GM19463 (cell line): ENCODE data around the gene SDCCAG8.

Source experiments
- ATAC-seq: cut with Tn5 transposase; IDR thresholded peaks from one replicate; pipeline ENCODE4 v1.9.1; 2021; ENCODE audit warnings: mild to moderate bottlenecking, moderate library complexity; ENCODE audit not compliant: unreplicated experiment

The SDCCAG8 gene

GRCh38 chr1:243497939-243498681, 242.3 kb downstream of the SDCCAG8 start:
- no peak for ATAC-seq

DNA sequence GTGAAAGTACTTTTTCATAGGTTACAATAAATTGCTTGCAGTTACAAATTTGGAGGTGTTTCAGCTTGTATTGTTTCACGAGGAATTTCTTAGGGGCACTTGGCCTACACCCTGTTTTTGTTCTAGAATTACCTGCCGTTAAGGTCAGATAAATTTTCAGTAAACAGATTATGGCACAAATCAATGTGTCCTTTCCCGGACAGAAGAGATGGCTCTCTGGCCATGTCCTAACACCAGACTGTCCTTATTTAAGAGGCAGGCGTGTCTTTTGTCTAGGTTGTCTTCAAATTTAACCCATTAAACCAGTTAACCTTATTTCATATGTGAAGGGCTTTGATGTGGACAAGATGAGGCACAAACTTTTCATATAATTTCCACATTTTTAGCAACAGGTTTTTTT, 243.4 kb downstream of the SDCCAG8 start:
- no peak for ATAC-seq

GRCh38 chr1:243499711-243500110, 243.9 kb downstream of the SDCCAG8 start:
- ATAC-seq = no peak

DNA sequence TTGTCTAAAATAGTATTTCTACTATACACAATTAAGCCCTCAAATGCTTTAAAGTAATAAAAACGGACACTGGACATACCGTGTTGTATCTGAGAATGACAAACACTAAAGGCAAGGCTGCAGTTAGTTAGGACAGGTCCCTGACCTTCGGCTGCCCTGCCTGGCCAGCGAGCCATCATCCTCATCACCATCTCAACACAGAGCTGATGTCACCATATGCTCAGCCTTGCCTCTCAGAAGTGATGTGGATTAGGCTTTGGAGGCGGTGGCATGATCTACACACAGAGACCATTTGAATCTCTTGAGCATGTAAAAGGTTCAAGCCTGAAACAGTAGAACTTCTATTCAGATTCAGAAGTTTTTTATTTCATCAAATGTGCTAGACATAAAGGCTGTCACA, 244.7 kb downstream of the SDCCAG8 start:
- ATAC-seq = no peak

DNA sequence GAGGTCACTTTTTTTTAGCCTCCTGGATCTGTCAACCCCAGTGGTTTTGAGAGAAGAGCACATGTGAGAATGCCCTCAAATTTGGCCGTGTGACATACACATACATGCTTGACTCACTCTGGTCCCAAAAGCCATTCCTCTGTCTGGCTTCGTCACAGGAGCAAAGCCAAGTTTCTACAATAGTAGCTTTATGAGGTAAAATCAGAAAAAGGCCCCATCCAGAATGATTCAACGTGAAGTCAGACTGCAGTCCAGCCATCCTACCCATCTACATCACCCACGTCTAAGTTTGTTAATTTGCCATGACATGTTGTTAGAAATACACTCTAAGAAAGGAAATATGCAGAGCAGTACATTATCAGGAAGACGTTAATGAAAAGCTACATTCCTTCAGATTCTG, 245.2 kb downstream of the SDCCAG8 start:
- ATAC-seq = no peak

DNA sequence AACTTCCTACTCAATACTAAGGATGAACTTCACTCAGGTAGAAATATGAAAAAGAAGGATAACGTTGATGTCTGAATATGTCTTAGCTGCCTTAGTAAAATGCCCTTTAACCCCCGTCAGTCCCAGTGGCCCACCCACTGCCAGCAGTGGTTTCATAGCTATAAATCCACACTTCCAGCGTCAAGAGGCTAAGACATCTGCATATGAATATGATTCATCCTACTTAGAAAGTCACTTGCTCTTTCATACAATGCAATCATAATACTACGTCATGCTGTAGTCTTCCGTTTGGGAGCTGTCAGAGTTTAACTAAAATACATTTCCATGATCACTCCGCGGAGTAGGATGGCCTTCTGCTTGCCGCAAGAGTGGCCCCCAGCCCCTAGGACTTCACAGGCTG, 247.3 kb downstream of the SDCCAG8 start:
- no peak for ATAC-seq

DNA sequence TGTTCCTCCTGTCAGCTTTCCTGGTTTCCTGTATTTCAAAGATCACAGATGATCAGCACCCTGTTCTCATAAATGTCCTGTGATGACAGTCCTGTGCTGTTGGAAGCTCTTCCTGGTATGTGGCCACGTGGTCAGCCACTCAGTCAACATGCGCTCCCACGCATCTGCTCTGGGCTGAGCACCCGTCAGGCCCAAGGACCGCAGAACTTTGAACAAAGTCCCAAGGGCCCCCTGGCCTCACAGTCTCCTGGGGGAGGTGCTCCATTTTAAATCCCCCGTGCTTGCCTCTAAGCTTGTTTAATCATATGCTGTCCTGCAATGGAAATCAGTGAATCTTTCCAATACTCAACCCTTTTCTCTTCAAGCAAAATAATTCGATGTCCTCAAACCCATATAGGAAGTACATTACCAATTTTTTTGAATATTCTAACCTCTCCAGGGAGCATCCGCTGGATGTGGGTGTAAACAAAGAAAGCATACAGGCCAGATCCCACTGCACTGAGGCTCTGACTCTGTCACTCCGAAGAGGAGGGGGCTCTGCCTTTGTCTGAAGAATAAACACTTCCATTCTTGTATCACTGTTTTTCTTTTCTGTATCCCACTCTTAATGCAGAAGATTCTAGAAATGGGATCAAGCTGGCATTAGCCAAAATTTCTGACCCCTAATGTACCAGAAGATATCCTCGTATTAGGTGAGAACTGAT, 250.3 kb downstream of the SDCCAG8 start:
- peak; percentile 82 for ATAC-seq

GRCh38 chr1:243507001-243507671, 251.3 kb downstream of the SDCCAG8 start:
- no peak for ATAC-seq

DNA sequence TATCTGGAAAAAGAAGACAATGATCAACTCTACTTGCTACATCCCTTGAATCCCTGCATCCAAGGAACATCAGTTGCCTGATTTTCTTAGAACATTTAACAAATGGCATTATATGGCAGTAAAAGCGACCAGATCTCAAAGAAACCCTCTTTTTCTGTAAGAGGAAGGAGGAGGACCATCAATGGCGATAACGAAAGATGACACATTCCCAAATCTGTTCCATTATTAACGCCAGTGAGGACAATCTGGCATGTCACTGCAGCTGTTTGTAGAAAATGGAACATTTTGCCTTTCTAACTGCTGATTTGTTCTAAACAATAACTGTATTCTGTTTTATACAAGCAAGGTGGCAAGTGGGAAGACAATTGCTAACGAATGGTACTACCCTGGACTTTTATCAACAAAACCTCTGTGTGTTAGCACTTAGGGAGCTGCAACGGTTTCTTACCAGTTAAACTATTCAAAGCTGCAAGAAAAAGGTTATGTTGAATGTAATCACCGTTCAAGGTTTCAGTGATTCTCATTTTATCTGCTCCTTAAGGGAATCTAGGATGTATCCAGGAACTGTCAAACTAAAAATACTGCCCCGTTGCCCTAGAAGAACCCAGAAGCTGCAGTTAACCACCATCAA, 251.9 kb downstream of the SDCCAG8 start:
- ATAC-seq = no peak

DNA sequence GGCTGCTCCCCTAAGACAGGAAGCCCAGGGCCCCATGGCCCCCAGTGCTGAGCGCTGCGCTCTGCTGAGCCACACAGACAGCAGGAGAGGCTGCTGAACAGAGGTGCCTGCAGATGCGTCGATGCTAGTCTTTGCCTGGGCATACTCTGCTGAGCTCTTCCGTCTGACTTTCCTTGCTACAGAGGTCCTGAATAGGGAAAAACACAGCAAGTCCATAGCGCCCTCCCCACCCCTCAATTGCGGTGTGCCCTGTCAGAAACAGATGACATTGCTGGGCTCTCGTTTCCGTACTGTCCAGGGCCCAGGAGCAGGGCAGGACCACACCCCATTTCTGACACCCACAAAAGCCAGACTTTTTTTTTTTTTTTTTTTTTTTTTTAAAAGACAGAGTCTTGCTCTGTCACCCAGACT, 252.5 kb downstream of the SDCCAG8 start:
- peak; percentile 62 for ATAC-seq

DNA sequence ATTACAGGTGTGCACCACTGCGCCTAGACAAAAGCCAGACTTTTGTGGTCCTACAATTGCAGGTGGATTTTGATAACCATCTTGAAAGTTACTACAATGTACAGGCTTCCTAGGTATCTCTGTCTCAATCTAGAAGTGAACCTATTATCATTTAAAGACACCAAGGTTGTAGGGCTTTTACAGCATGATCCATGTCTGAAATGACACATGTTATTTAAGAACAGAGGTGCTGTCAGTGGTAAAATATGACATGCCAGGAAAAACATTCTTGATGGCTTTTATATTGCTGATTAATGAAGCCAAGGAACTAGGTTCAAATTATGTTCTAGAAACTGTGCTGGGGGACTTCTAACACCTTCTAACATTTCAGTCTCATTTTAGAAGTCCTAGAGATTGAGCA, 253.1 kb downstream of the SDCCAG8 start:
- no peak for ATAC-seq

DNA sequence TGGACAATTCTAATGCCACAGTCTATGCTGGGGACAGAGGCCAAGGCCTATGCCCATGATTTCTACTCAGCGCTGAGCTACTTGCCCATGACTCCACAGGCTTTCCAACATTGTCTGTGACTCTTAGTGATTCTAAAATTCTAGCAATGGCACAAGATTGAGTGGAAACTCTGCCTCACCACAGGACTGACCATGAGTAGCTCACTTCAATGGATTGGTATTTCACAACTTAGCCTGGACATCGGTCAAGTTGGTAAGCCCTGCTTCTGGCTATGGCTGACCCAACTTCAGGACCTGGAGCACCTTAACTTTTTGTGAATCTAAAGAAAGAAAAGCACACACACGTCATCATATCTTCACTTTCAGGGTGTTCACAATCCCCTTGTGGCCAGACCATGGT, 255.1 kb downstream of the SDCCAG8 start:
- no peak for ATAC-seq

DNA sequence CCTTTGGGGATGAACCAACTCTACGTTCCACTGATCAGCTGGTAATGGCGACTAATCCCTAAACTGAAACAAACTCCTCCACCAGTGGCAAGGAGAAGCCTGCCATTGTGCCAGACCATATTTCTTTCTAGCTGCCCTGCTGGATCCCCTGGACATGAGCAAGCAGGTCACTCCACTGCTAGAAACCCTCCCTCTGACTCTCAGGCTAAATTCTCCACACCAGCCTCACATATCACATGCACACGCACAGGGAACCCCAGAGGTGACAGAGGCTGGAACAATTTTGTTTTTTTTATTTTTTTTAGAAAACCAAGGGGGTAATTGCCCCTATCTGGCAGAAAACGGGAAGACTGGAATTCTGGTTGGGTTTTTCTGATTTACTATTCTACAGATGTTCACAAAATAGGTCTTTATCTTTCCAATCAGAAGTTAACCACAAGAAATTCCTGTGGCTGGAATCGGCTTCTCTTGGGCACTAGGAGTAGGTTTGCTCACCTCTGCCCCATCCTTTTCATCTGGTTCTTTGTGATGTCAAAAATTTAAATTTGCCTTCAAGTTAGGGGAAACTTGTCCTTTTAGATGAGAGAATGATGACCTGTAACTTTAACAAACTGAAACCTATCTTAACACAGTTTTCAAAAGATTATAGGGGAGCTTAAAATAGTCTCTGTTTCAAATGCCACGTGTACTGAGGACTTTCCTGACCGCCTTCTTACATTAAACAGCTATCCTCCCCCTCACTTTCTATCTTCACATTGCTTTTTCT, 258.1 kb downstream of the SDCCAG8 start:
- no peak for ATAC-seq

GRCh38 chr1:243514927-243515326, 259.1 kb downstream of the SDCCAG8 start:
- ATAC-seq = no peak

- no peak for ATAC-seq
Measured at GRCh38 chr1:243520831-243521230, 265.0 kb downstream of the SDCCAG8 start.

DNA sequence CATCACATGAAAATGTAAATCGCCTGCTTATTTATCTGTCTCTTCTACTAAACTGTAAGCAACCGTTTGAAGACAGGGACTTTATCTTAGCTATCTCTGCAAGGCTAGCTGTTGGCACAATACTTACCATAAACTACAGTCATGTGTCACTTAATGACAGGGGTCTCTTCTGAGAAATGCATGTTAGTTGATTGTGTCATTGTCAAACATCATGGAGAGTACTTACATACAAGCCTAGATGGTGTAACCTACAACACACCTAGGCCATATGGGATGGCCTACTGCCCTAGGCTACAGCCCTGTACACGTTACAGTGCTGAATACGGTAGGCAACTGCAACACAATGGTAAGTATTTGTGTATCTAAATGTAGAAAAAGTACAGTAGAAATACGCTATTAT, 267.9 kb downstream of the SDCCAG8 start:
- ATAC-seq = no peak

DNA sequence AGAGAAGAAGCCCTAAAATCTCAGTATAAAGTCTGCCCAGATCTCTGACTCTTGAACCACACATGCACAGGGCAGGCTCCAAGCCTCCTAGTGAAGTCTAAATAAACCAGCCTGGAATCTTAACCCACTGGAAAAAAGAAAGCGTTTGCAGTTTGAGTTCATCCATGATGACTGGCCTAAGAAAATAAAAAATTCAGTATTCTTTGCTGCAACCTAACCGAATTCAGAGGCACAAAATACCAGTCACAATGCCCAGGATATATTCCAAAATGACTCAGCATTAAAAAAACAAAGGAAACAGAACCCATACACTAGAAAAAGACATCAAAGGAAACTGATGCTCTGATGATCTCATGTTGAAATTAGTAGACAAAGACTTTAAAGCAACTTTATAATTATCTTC, 269.2 kb downstream of the SDCCAG8 start:
- no peak for ATAC-seq

DNA sequence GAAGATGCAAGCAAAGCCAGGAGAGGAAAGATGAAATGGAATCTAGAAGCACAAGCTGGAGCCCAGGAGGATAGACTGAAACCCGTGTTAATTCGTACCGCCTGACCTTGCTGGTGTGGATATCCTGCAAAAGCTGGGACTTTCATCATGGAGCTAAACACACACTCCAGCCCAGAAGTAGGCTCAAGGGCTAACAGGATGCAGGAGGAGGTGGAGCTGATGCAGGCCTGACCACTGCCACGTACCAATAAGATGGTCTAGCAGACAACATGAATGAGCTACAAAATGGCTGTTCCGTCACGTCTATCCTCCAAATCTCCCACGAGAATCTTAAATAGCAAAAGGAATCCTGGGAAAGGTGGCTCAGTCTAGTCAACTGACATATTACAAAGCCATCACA, 270.3 kb downstream of the SDCCAG8 start:
- ATAC-seq = no peak

DNA sequence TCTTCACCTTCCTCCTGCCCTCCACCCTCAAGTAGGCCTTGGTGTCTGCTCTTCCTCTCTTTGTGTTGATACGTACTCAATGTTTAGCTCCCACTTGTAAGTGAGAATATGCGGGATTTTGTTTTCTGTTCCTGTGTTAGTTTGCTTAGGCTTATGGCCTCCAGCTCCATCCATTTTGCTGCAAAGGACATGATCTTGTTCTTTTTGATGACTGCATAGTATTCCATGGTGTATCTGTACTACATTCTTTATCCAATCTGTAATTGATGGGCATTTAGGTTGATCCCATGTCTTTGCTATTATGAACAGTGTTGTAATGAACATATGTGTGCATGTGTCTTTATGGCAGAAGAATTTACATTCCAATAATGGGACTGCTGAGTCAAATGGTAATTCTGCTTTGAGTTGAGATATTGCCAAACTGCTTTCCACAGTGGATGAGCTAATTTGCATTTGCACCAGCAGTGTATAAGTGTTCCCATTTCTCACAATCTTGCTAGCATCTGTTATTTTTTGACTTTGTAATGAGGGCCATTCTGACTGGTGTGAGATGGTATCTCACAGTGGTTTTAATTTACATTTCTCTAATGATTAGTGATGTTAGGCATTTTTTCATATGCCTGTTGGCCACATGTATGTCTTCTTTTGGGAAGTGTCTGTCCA, 272.7 kb downstream of the SDCCAG8 start:
- ATAC-seq = no peak

- ATAC-seq = no peak
Measured at GRCh38 chr1:243529512-243529911, 273.7 kb downstream of the SDCCAG8 start.
